Trophoblast cell (in vitro differentiated cells and primary cell): ENCODE results near the gene CAND1.

Experiments used
- DNase-seq, 2 donors: peaks; one replicate each; pipeline ENCODE4 v3.0.0-alpha.2; 2016
- H2AFZ ChIP-seq: 2 replicates; pipeline ENCODE4 v1.6.1; 2013; ENCODE audit warnings: low read length, moderate library complexity, mild to moderate bottlenecking; ENCODE audit not compliant: insufficient read depth, poor library complexity
- H2AK5ac ChIP-seq: 2 replicates; pipeline ENCODE4 v1.6.1; 2013; ENCODE audit warnings: mild to moderate bottlenecking, low read length
- H2BK120ac ChIP-seq: 2 replicates; pipeline ENCODE4 v1.6.1; 2013; ENCODE audit warnings: low read length, mild to moderate bottlenecking, moderate library complexity; ENCODE audit not compliant: insufficient read depth, poor library complexity
- H2BK12ac ChIP-seq: 2 replicates; pipeline ENCODE4 v1.6.1; 2013; ENCODE audit warnings: mild to moderate bottlenecking, low read length, moderate library complexity
- H2BK5ac ChIP-seq: 2 replicates; pipeline ENCODE4 v1.6.1; 2013; ENCODE audit warnings: low read length, low read depth, moderate library complexity, mild to moderate bottlenecking; ENCODE audit not compliant: poor library complexity
- H3K14ac ChIP-seq: 2 replicates; pipeline ENCODE4 v1.6.1; 2013; ENCODE audit warnings: mild to moderate bottlenecking, low read length
- H3K18ac ChIP-seq: 2 replicates; pipeline ENCODE4 v1.6.1; 2013; ENCODE audit warnings: mild to moderate bottlenecking, low read length
- H3K23ac ChIP-seq: 2 replicates; pipeline ENCODE4 v1.6.1; 2013; ENCODE audit warnings: low read length
- H3K27ac ChIP-seq: 2 replicates; pipeline ENCODE4 v1.5.1; 2013; ENCODE audit warnings: low read depth, mild to moderate bottlenecking, inconsistent platforms, low read length, moderate library complexity
- H3K27me3 ChIP-seq: 2 replicates; pipeline ENCODE4 v1.6.1; 2013; ENCODE audit warnings: inconsistent platforms, mild to moderate bottlenecking, low read length, moderate library complexity; ENCODE audit not compliant: insufficient read depth
- H3K36me3 ChIP-seq, 2 experiments: 1 replicate in 1 of 2; 2 replicates in 1 of 2; pipeline ENCODE4 v1.6.1; 2013; ENCODE audit warnings: low read length in 2 of 2, mild to moderate bottlenecking in 2 of 2, moderate library complexity in 1 of 2; ENCODE audit not compliant: insufficient read depth in 2 of 2, control insufficient read depth in 1 of 2
- H3K4ac ChIP-seq: 2 replicates; pipeline ENCODE4 v1.6.1; 2013; ENCODE audit warnings: low read depth, mild to moderate bottlenecking, low read length, moderate library complexity
- H3K4me1 ChIP-seq, 2 experiments: 1 replicate in 1 of 2; 2 replicates in 1 of 2; pipeline ENCODE4 v1.6.1; 2013; ENCODE audit warnings: low read length in 2 of 2, mild to moderate bottlenecking in 2 of 2, moderate library complexity in 1 of 2; ENCODE audit not compliant: insufficient read depth in 2 of 2, control insufficient read depth in 1 of 2
- H3K4me2 ChIP-seq: 2 replicates; pipeline ENCODE4 v1.6.1; 2013; ENCODE audit warnings: inconsistent platforms, mild to moderate bottlenecking, low read length, moderate library complexity
- H3K4me3 ChIP-seq: 2 replicates; pipeline ENCODE4 v1.5.1; 2013; ENCODE audit warnings: mild to moderate bottlenecking, low read depth, low read length, inconsistent platforms
- H3K79me1 ChIP-seq: one replicate; pipeline ENCODE4 v1.6.1; 2013; ENCODE audit warnings: low read length
- H3K79me2 ChIP-seq: 2 replicates; pipeline ENCODE4 v1.6.1; 2013; ENCODE audit warnings: low read length, mild to moderate bottlenecking; ENCODE audit not compliant: control insufficient read depth, insufficient read depth, poor library complexity
- H3K9ac ChIP-seq: 2 replicates; pipeline ENCODE4 v1.6.1; 2013; ENCODE audit warnings: mild to moderate bottlenecking, low read length
- H3K9me3 ChIP-seq: 2 replicates; pipeline ENCODE4 v1.6.1; 2013; ENCODE audit warnings: low read depth, mild to moderate bottlenecking, control low read depth, inconsistent platforms, low read length; ENCODE audit not compliant: insufficient read depth
- H4K12ac ChIP-seq: 2 replicates; pipeline ENCODE4 v1.6.1; 2013; ENCODE audit warnings: low read depth, mild to moderate bottlenecking, low read length, moderate library complexity
- H4K8ac ChIP-seq: 2 replicates; pipeline ENCODE4 v1.6.1; 2013; ENCODE audit warnings: low read depth, mild to moderate bottlenecking, low read length, moderate library complexity
- H4K91ac ChIP-seq: one replicate; pipeline ENCODE4 v1.6.1; 2013; ENCODE audit warnings: low read depth, mild to moderate bottlenecking, low read length, moderate library complexity
- WGBS: extraction: QIAGEN DNeasy Blood & Tissue Kit; methylation state at CpG from one replicate; pipeline ENCODE4 v1.1.7; 2013; ENCODE audit warnings: missing lambda C conversion rate; ENCODE audit not compliant: insufficient read length, insufficient coverage; ENCODE audit errors: extremely low coverage; 5-methylcytosine and 5-hydroxymethylcytosine counted together

The CAND1 gene

GRCh38 chr12:67306712-67307111, 37.6 kb downstream of the CAND1 start:
- no peak overlapping the region for H2AFZ ChIP-seq
- no peak overlapping the region for H2AK5ac ChIP-seq
- H3K9ac ChIP-seq = no peak overlapping the region
- H3K4me1 ChIP-seq = no peaks in the 10 kb centered on the region
- no peak for DNase-seq
- H2BK120ac ChIP-seq = no peak overlapping the region
- no peak overlapping the region for H3K14ac ChIP-seq
- no peak overlapping the region for H2BK5ac ChIP-seq
- H3K79me1 ChIP-seq = no peaks in the 10 kb centered on the region
- no peak overlapping the region for H2BK12ac ChIP-seq
- no peak overlapping the region for H3K4me2 ChIP-seq
- H4K12ac ChIP-seq = no peak overlapping the region
- WGBS = no CpG with 5 or more reads among the region's 2 CpGs
- H3K36me3 ChIP-seq = peaks cover 1 to 18% of the 10 kb centered on the region in 2 experiments
- no peaks in the 10 kb centered on the region for H3K9me3 ChIP-seq
- no peaks in the 10 kb centered on the region for H3K27me3 ChIP-seq
- no peak overlapping the region for H3K4me3 ChIP-seq
- no peak overlapping the region for H4K8ac ChIP-seq
- no peak overlapping the region for H3K23ac ChIP-seq
- no peaks in the 10 kb centered on the region for H3K79me2 ChIP-seq
- no peak overlapping the region for H3K4ac ChIP-seq
- no peak overlapping the region for H3K18ac ChIP-seq
- H3K27ac ChIP-seq = no peak overlapping the region
- no peak overlapping the region for H4K91ac ChIP-seq

- H3K27ac ChIP-seq = no peak overlapping the region
- H3K79me2 ChIP-seq = no peaks in the 10 kb centered on the region
- H2BK5ac ChIP-seq = no peak overlapping the region
- H3K9ac ChIP-seq = no peak overlapping the region
- WGBS = no CpG with 5 or more reads among the region's 1 CpG
- no peak overlapping the region for H2AFZ ChIP-seq
- no peak overlapping the region for H2BK12ac ChIP-seq
- H2AK5ac ChIP-seq = no peak overlapping the region
- H3K4me1 ChIP-seq = peaks cover 4 to 5% of the 10 kb centered on the region in 2 experiments
- H3K4me3 ChIP-seq = no peak overlapping the region
- no peak overlapping the region for H4K91ac ChIP-seq
- H3K4me2 ChIP-seq = no peak overlapping the region
- no peak overlapping the region for H2BK120ac ChIP-seq
- no peaks in the 10 kb centered on the region for H3K79me1 ChIP-seq
- no peak overlapping the region for H4K12ac ChIP-seq
- no peak overlapping the region for H3K14ac ChIP-seq
- H3K18ac ChIP-seq = no peak overlapping the region
- no peak overlapping the region for H4K8ac ChIP-seq
- no peak for DNase-seq
- peaks cover 9 to 21% of the 10 kb centered on the region in 2 experiments for H3K36me3 ChIP-seq
- no peak overlapping the region for H3K4ac ChIP-seq
- no peaks in the 10 kb centered on the region for H3K9me3 ChIP-seq
- no peaks in the 10 kb centered on the region for H3K27me3 ChIP-seq
- no peak overlapping the region for H3K23ac ChIP-seq
Measured at GRCh38 chr12:67315661-67316060, 46.5 kb downstream of the CAND1 start.

- peaks cover 12% of the 10 kb centered on the region for H3K9me3 ChIP-seq
- H3K36me3 ChIP-seq = peaks cover 26 to 37% of the 10 kb centered on the region in 2 experiments
- H3K18ac ChIP-seq = no peak overlapping the region
- no peaks in the 10 kb centered on the region for H3K79me1 ChIP-seq
- no peak overlapping the region for H3K27ac ChIP-seq
- no peak overlapping the region for H3K4me3 ChIP-seq
- no peak overlapping the region for H2BK120ac ChIP-seq
- no peak overlapping the region for H3K14ac ChIP-seq
- H3K79me2 ChIP-seq = no peaks in the 10 kb centered on the region
- no peak overlapping the region for H3K4me2 ChIP-seq
- WGBS = no CpG with 5 or more reads among the region's 3 CpGs
- no peak overlapping the region for H2BK5ac ChIP-seq
- no peak overlapping the region for H2AFZ ChIP-seq
- H2BK12ac ChIP-seq = no peak overlapping the region
- H3K4me1 ChIP-seq = peaks cover 4 to 5% of the 10 kb centered on the region in 2 experiments
- H4K12ac ChIP-seq = no peak overlapping the region
- no peak overlapping the region for H3K4ac ChIP-seq
- no peak overlapping the region for H4K8ac ChIP-seq
- no peak overlapping the region for H2AK5ac ChIP-seq
- no peaks in the 10 kb centered on the region for H3K27me3 ChIP-seq
- H3K23ac ChIP-seq = no peak overlapping the region
- DNase-seq = peak in 1 of 2 donors; percentile 53
- no peak overlapping the region for H4K91ac ChIP-seq
- H3K9ac ChIP-seq = no peak overlapping the region
Measured at GRCh38 chr12:67318786-67319185, 49.6 kb downstream of the CAND1 start.

- Histone ChIP-seq H3K27ac (no peak overlapping the region), H3K14ac (no peak overlapping the region), H3K18ac (no peak overlapping the region), H3K4me1 (peaks cover 4 to 5% of the 10 kb centered on the region in 2 experiments), H3K9ac (no peak overlapping the region), H4K8ac (no peak overlapping the region), H2BK12ac (no peak overlapping the region), H3K79me2 (no peaks in the 10 kb centered on the region), H2BK120ac (no peak overlapping the region), H3K9me3 (peaks cover 12% of the 10 kb centered on the region), H3K4ac (no peak overlapping the region), H2BK5ac (no peak overlapping the region), H3K23ac (no peak overlapping the region), H2AK5ac (no peak overlapping the region), H3K27me3 (no peaks in the 10 kb centered on the region), H4K91ac (no peak overlapping the region), H3K36me3 (peaks cover 26 to 38% of the 10 kb centered on the region in 2 experiments), H3K79me1 (no peaks in the 10 kb centered on the region), H4K12ac (no peak overlapping the region), H2AFZ (no peak overlapping the region), H3K4me2 (no peak overlapping the region), H3K4me3 (no peak overlapping the region)
- peak in 1 of 2 donors; percentile 21 for DNase-seq
- no CpG with 5 or more reads among the region's 4 CpGs for WGBS
Measured at GRCh38 chr12:67319936-67320335, 50.8 kb downstream of the CAND1 start.
